Measurements from ENCODE around the gene PRRX2. TPM values are rescaled to one million over a fixed set of nuclear protein-coding genes. Genes with fewer than 3 reads are reported as not detected.

PRRX2 gene
- total and polyA plus RNA-seq, 9 donors, result 0.20 to 4.0 (median 0.77) TPM

GRCh38 chr9:129644902-129645301 is 20.5 kb upstream of the PRRX2 start:
- no peaks in the 10 kb centered on the region for H3K27me3 ChIP-seq
- H3K36me3 ChIP-seq, result no peaks in the 10 kb centered on the region
- H3K4me1 ChIP-seq (ENCODE audit: insufficient read depth), result peaks cover 9% of the 10 kb centered on the region
- TF ChIP-seq EP300 (IDR thresholded peaks at IDR 0.05) (no peak), POLR2A (IDR thresholded peaks at IDR 0.05) (no peak), CTCF (IDR thresholded peaks at IDR 0.05) (no peak)
- WGBS, 3 donors, result 69 to 75% (median 71%) methylated on average over 17 of the region's 17 CpGs
- H3K27ac ChIP-seq, result no peak overlapping the region
- intact Hi-C loops (cut with DNase I), result loop anchor here (5.0 kb wide), 3 partner anchors 92 to 142 kb away; no protein-coding TSS in a partner anchor
- no peak overlapping the region for H3K4me3 ChIP-seq
- peak in 2 of 5 donors; percentile 15 to 18 for DNase-seq
- H3K9me3 ChIP-seq, result no peaks in the 10 kb centered on the region

GRCh38 chr9:129646252-129646651 is 19.2 kb upstream of the PRRX2 start:
- H3K27ac ChIP-seq, result no peak overlapping the region
- intact Hi-C loops (cut with DNase I), result loop anchor here in 2 of 4 donors (5.0 kb wide), 2 partner anchors 91 to 141 kb away; no protein-coding TSS in a partner anchor
- H3K27me3 ChIP-seq, result no peaks in the 10 kb centered on the region
- TF ChIP-seq POLR2A (IDR thresholded peaks at IDR 0.05) (no peak), CTCF (IDR thresholded peaks at IDR 0.05) (no peak), EP300 (IDR thresholded peaks at IDR 0.05) (no peak)
- peak in 2 of 5 donors; percentile 14 to 21 for DNase-seq
- no peak overlapping the region for H3K4me3 ChIP-seq
- peaks cover 2% of the 10 kb centered on the region for H3K4me1 ChIP-seq (ENCODE audit: insufficient read depth)
- H3K36me3 ChIP-seq, result no peaks in the 10 kb centered on the region
- 81 to 83% (median 83%) methylated on average over 12 of the region's 12 CpGs for WGBS, 3 donors
- no peaks in the 10 kb centered on the region for H3K9me3 ChIP-seq

- H3K27ac ChIP-seq, result no peak overlapping the region
- no peak for TF ChIP-seq EP300 (IDR thresholded peaks at IDR 0.05)
- no peak for TF ChIP-seq POLR2A (IDR thresholded peaks at IDR 0.05)
- no peak for TF ChIP-seq CTCF (IDR thresholded peaks at IDR 0.05)
- no peaks in the 10 kb centered on the region for H3K36me3 ChIP-seq
- no peak overlapping the region for H3K4me3 ChIP-seq
- H3K4me1 ChIP-seq (ENCODE audit: insufficient read depth), result peaks cover 2% of the 10 kb centered on the region
- H3K27me3 ChIP-seq, result no peaks in the 10 kb centered on the region
- intact Hi-C loops (cut with DNase I), result loop anchor here in 2 of 4 donors (5.0 kb wide), 2 partner anchors 91 to 141 kb away; no protein-coding TSS in a partner anchor
- DNase-seq, result no peak
- WGBS, 3 donors, result 90 to 98% (median 93%) methylated on average over 7 of the region's 7 CpGs
- no peaks in the 10 kb centered on the region for H3K9me3 ChIP-seq
These were observed 18.8 kb upstream of the PRRX2 start for GRCh38 chr9:129646654-129647053.

- Histone ChIP-seq H3K9me3 (no peaks in the 10 kb centered on the region), H3K4me1 (ENCODE audit: insufficient read depth) (no peaks in the 10 kb centered on the region), H3K4me3 (no peak overlapping the region), H3K27me3 (no peaks in the 10 kb centered on the region), H3K27ac (no peak overlapping the region), H3K36me3 (no peaks in the 10 kb centered on the region)
- 79 to 93% (median 84%) methylated on average over 10 of the region's 10 CpGs for WGBS, 3 donors
- intact Hi-C loops (cut with DNase I), result loop anchor here in 2 of 4 donors (5.0 kb wide), 2 partner anchors 90 to 140 kb away; no protein-coding TSS in a partner anchor
- DNase-seq, result peak in 1 of 5 donors; percentile 12
- TF ChIP-seq EP300 (IDR thresholded peaks at IDR 0.05) (no peak), POLR2A (IDR thresholded peaks at IDR 0.05) (no peak), CTCF (IDR thresholded peaks at IDR 0.05) (no peak)
These were observed 17.8 kb upstream of the PRRX2 start for GRCh38 chr9:129647635-129648034.
